Thyroid gland (tissue), 4 donors: ENCODE results near the gene PRKCI. TPM values are rescaled to one million over a fixed set of nuclear protein-coding genes. Genes with fewer than 3 reads are reported as not detected.
"Not testable (repeated sequence)": the region's sequence is repeated elsewhere in the genome, so short reads cannot be mapped to it uniquely, and the experiment has no call there.

ENCODE experiments used
- DNase-seq, 2 donors: peaks; one replicate each; pipeline ENCODE4 v3.0.0-alpha.2; 2019
- H3K27ac ChIP-seq, 3 donors: fragments of 200-600 bp; sonication (generic); 1 replicate in 2 of 3; 2 replicates in 1 of 3; pipeline ENCODE4 v1.5.1; 2016 to 2019; ENCODE audit warnings: mild to moderate bottlenecking in 1 of 3, moderate library complexity in 1 of 3
- H3K27me3 ChIP-seq: fragments of 200-600 bp; sonication (generic); one replicate; pipeline ENCODE4 v1.5.1; 2019
- H3K36me3 ChIP-seq, 2 donors: fragments of 200-600 bp; sonication (generic); one replicate each; pipeline ENCODE4 v1.5.1; 2016 to 2019
- H3K4me1 ChIP-seq, 2 donors: fragments of 200-600 bp; sonication (generic); one replicate each; pipeline ENCODE4 v1.5.1; 2017 to 2019
- H3K4me3 ChIP-seq, 3 donors: fragments of 200-600 bp; sonication (generic); replicated peaks in 1 of 3; 1 replicate in 2 of 3; 2 replicates in 1 of 3; pipeline ENCODE4 v1.5.1; 2016; ENCODE audit warnings: mild to moderate bottlenecking in 1 of 3
- H3K9me3 ChIP-seq: fragments of 200-600 bp; sonication (generic); one replicate; pipeline ENCODE4 v1.5.1; 2017
- CTCF ChIP-seq, 6 experiments: fragments of 200-600 bp in 3 of 6; fragments of 450-650 bp in 3 of 6; sonication (generic) in 3 of 6; IDR thresholded peaks; one replicate each; pipeline ENCODE4 v1.5.1; 2016 to 2019; ENCODE audit warnings: antibody characterized with exemption in 6 of 6, mild to moderate bottlenecking in 2 of 6, inconsistent platforms in 1 of 6, moderate library complexity in 1 of 6
- POLR2A ChIP-seq, 2 donors: fragments of 450-650 bp; IDR thresholded peaks; one replicate each; pipeline ENCODE4 v1.6.1; 2017; ENCODE audit warnings: antibody characterized with exemption in 2 of 2, mild to moderate bottlenecking in 2 of 2, moderate library complexity in 1 of 2
- WGBS, 2 donors: methylation state at CpG; one replicate each; pipeline ENCODE4 v1.1.5; 2017; 5-methylcytosine and 5-hydroxymethylcytosine counted together
- intact Hi-C: fragments of 100-400 bp; cut with DNase I; formaldehyde crosslinking; loops from one replicate; pipeline ENCODE4 v1.15.1; 2023
- total RNA-seq, 4 donors: library from RNA; depleted of rRNA; stranded (reverse); fragments of >200 nt; gene quantifications; one replicate each; pipeline ENCODE4 v1.2.3, GENCODE V29; 2016

PRKCI gene
- total RNA-seq, 4 donors from 2014 or later, result 74.9 to 85.0 (median 76.6) TPM

GRCh38 chr3:170270282-170270881 lies 48.2 kb downstream of the PRKCI start:
- Histone ChIP-seq H3K9me3 (no peaks in the 10 kb centered on the region), H3K4me3 (no peak overlapping the region), H3K36me3 (peaks cover 6 to 14% of the 10 kb centered on the region in 2 donors), H3K27ac (no peak overlapping the region), H3K27me3 (no peaks in the 10 kb centered on the region), H3K4me1 (no peaks in the 10 kb centered on the region)
- intact Hi-C loops, result no loop called here
- WGBS, 2 donors, result 95 to 97% methylated on average over 11 of the region's 11 CpGs
- no peak for DNase-seq
- no peak for TF ChIP-seq CTCF (IDR thresholded peaks at IDR 0.05)
- TF ChIP-seq POLR2A (IDR thresholded peaks at IDR 0.05), result no peak

- no peak for DNase-seq
- Histone ChIP-seq H3K27ac (no peak overlapping the region), H3K4me3 (no peak overlapping the region), H3K27me3 (no peaks in the 10 kb centered on the region), H3K9me3 (no peaks in the 10 kb centered on the region), H3K36me3 (peaks cover 6 to 14% of the 10 kb centered on the region in 2 donors), H3K4me1 (no peaks in the 10 kb centered on the region)
- WGBS, 2 donors, result 90 to 96% methylated on average over 2 of the region's 2 CpGs
- TF ChIP-seq CTCF (IDR thresholded peaks at IDR 0.05) (no peak), POLR2A (IDR thresholded peaks at IDR 0.05) (no peak)
- intact Hi-C loops, result no loop called here
Observed at GRCh38 chr3:170274641-170275040, 52.4 kb downstream of the PRKCI start.

GRCh38 chr3:170275832-170276231 lies 53.6 kb downstream of the PRKCI start:
- Histone ChIP-seq H3K4me1 (no peaks in the 10 kb centered on the region), H3K4me3 (no peak overlapping the region), H3K9me3 (no peaks in the 10 kb centered on the region), H3K27ac (no peak overlapping the region), H3K27me3 (no peaks in the 10 kb centered on the region), H3K36me3 (peaks cover 6 to 20% of the 10 kb centered on the region in 2 donors)
- intact Hi-C loops, result no loop called here
- WGBS, 2 donors, result 98 to 100% methylated on average over 3 of the region's 3 CpGs
- no peak for DNase-seq
- no peak for TF ChIP-seq CTCF (IDR thresholded peaks at IDR 0.05)
- TF ChIP-seq POLR2A (IDR thresholded peaks at IDR 0.05), result no peak

GRCh38 chr3:170277311-170277710 lies 55.1 kb downstream of the PRKCI start:
- H3K9me3 ChIP-seq, H3K27me3 ChIP-seq, H3K4me1 ChIP-seq, intact Hi-C loops, H3K4me3 ChIP-seq, DNase-seq, H3K27ac ChIP-seq: not testable (repeated sequence)
- H3K36me3 ChIP-seq, result peaks cover 0 to 18% of the 10 kb centered on the region in 2 donors
- 93 to 95% methylated on average over 10 of the region's 10 CpGs for WGBS, 2 donors

GRCh38 chr3:170277833-170278580 lies 55.8 kb downstream of the PRKCI start:
- no peak overlapping the region for H3K4me3 ChIP-seq
- no peak overlapping the region for H3K27ac ChIP-seq

More at GRCh38 chr3:170277833-170278580, 55.8 kb downstream of the PRKCI start:
- intact Hi-C loops, result no loop called here
- Histone ChIP-seq H3K27me3 (no peaks in the 10 kb centered on the region), H3K4me1 (no peaks in the 10 kb centered on the region), H3K36me3 (peaks cover 0 to 19% of the 10 kb centered on the region in 2 donors), H3K9me3 (no peaks in the 10 kb centered on the region)
- TF ChIP-seq POLR2A (IDR thresholded peaks at IDR 0.05) (no peak), CTCF (IDR thresholded peaks at IDR 0.05) (no peak)
- no peak for DNase-seq
- WGBS, 2 donors, result 95% methylated on average over 5 of the region's 5 CpGs
